ENCODE results near the gene RIMBP2.

RIMBP2 gene

GRCh38 chr12:130421896-130422295 is 294.2 kb downstream of the RIMBP2 start:
- H3K9me3 ChIP-seq (replicated peaks in 1 of 2; ENCODE audit: control insufficient read depth in 2 of 2, insufficient read depth in 1 of 2, low read depth in 1 of 2, low read length in 2 of 2), result no peaks in the 10 kb centered on the region
- no peak overlapping the region for H2BK120ac ChIP-seq (ENCODE audit: low read depth, low read length)
- H4K8ac ChIP-seq (ENCODE audit: low read depth, low read length), result no peak overlapping the region
- no peak overlapping the region for H2BK15ac ChIP-seq (ENCODE audit: low read length)
- H3K27ac ChIP-seq (replicated peaks; ENCODE audit: low read length), result no peak overlapping the region
- peaks cover 0 to 2% (median 0%) of the 10 kb centered on the region in 3 experiments for H3K27me3 ChIP-seq (ENCODE audit: control insufficient read depth in 3 of 3, insufficient read depth in 3 of 3, low read depth in 1 of 3, low read length in 3 of 3)
- H3K79me1 ChIP-seq (ENCODE audit: low read depth, low read length), result no peaks in the 10 kb centered on the region
- no peak overlapping the region for H3K4me3 ChIP-seq (ENCODE audit: low read length in 2 of 2)
- H4K91ac ChIP-seq (ENCODE audit: low read depth, low read length, poor library complexity), result no peak overlapping the region
- no CpG with 5 or more reads among the region's 6 CpGs for WGBS, 2 donors (ENCODE audit: extremely low coverage in 2 of 2, insufficient read length in 2 of 2, insufficient replicate concordance in 1 of 2)
- DNase-seq (ENCODE audit: low spot score), result no peak
- no peak overlapping the region for H3K4ac ChIP-seq (ENCODE audit: low read length)
- H3K14ac ChIP-seq (ENCODE audit: low read length), result no peak overlapping the region
- H3K23ac ChIP-seq (ENCODE audit: low read depth, low read length, poor library complexity), result no peak overlapping the region
- H2AK5ac ChIP-seq (ENCODE audit: low read depth, low read length), result no peak overlapping the region
- H2BK5ac ChIP-seq (ENCODE audit: low read length), result no peak overlapping the region
- H3K4me2 ChIP-seq (ENCODE audit: insufficient read depth, low read length, poor library complexity, severe bottlenecking), result no peak overlapping the region
- no peak overlapping the region for H2BK12ac ChIP-seq (ENCODE audit: low read length)
- H3K18ac ChIP-seq (ENCODE audit: low read length), result peak overlapping the region; percentile 36
- no peak overlapping the region for H3K9ac ChIP-seq (ENCODE audit: low read depth, low read length, poor library complexity)
- no peaks in the 10 kb centered on the region for H3K36me3 ChIP-seq (replicated peaks in 1 of 2; ENCODE audit: control insufficient read depth in 2 of 2, insufficient read depth in 2 of 2, low read length in 2 of 2)
- H2AFZ ChIP-seq (ENCODE audit: low read length), result no peak overlapping the region
- peaks cover 0 to 3% of the 10 kb centered on the region in 2 donors for H3K4me1 ChIP-seq (ENCODE audit: control insufficient read depth in 2 of 2, insufficient read depth in 1 of 2, low read depth in 1 of 2, low read length in 2 of 2)

GRCh38 chr12:130420071-130420470 is 296.0 kb downstream of the RIMBP2 start:
- Histone ChIP-seq H3K23ac (ENCODE audit: low read depth, low read length, poor library complexity) (no peak overlapping the region), H3K9me3 (replicated peaks in 1 of 2; ENCODE audit: control insufficient read depth in 2 of 2, insufficient read depth in 1 of 2, low read depth in 1 of 2, low read length in 2 of 2) (no peaks in the 10 kb centered on the region), H4K8ac (ENCODE audit: low read depth, low read length) (no peak overlapping the region), H3K14ac (ENCODE audit: low read length) (no peak overlapping the region), H3K4ac (ENCODE audit: low read length) (no peak overlapping the region), H3K27me3 (ENCODE audit: control insufficient read depth in 3 of 3, insufficient read depth in 3 of 3, low read depth in 1 of 3, low read length in 3 of 3) (peaks cover 0 to 2% (median 0%) of the 10 kb centered on the region in 3 experiments), H3K4me1 (ENCODE audit: control insufficient read depth in 2 of 2, insufficient read depth in 1 of 2, low read depth in 1 of 2, low read length in 2 of 2) (peaks cover 0 to 3% of the 10 kb centered on the region in 2 donors), H3K36me3 (replicated peaks in 1 of 2; ENCODE audit: control insufficient read depth in 2 of 2, insufficient read depth in 2 of 2, low read length in 2 of 2) (no peaks in the 10 kb centered on the region), H3K18ac (ENCODE audit: low read length) (no peak overlapping the region), H3K27ac (replicated peaks; ENCODE audit: low read length) (no peak overlapping the region), H2AFZ (ENCODE audit: low read length) (no peak overlapping the region), H2BK15ac (ENCODE audit: low read length) (no peak overlapping the region), H2BK12ac (ENCODE audit: low read length) (no peak overlapping the region), H2BK5ac (ENCODE audit: low read length) (no peak overlapping the region), H4K91ac (ENCODE audit: low read depth, low read length, poor library complexity) (no peak overlapping the region), H2AK5ac (ENCODE audit: low read depth, low read length) (no peak overlapping the region), H2BK120ac (ENCODE audit: low read depth, low read length) (no peak overlapping the region), H3K4me2 (ENCODE audit: insufficient read depth, low read length, poor library complexity, severe bottlenecking) (no peak overlapping the region), H3K79me1 (ENCODE audit: low read depth, low read length) (no peaks in the 10 kb centered on the region), H3K4me3 (ENCODE audit: low read length in 2 of 2) (no peak overlapping the region), H3K9ac (ENCODE audit: low read depth, low read length, poor library complexity) (no peak overlapping the region)
- no peak for DNase-seq (ENCODE audit: low spot score)
- no CpG with 5 or more reads among the region's 4 CpGs for WGBS, 2 donors (ENCODE audit: extremely low coverage in 2 of 2, insufficient read length in 2 of 2, insufficient replicate concordance in 1 of 2)

DNA sequence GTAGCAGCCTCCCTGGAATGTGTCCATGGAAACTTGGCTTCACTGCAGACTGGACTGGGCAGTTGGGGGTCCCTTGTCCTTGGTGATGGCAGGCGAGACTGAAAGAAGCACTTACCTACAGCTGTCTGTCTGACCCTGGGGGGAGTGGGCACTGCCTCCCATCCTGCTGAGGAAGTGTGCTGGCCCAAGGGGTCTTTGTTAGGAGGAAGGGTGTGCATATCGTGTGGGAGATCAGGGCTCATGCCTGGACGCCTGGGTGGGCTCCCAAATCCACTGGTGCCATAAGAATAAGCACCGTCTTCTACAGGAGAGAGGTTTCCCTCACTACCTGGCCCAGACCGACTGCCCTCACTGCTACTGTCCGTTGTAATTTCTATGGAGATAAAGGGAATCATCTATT is 297.0 kb downstream of the RIMBP2 start:
- no peak overlapping the region for H3K27ac ChIP-seq (replicated peaks; ENCODE audit: low read length)
- no peak overlapping the region for H2BK120ac ChIP-seq (ENCODE audit: low read depth, low read length)
- no peak overlapping the region for H2AFZ ChIP-seq (ENCODE audit: low read length)
- H3K27me3 ChIP-seq (ENCODE audit: control insufficient read depth in 3 of 3, insufficient read depth in 3 of 3, low read depth in 1 of 3, low read length in 3 of 3), result peaks cover 0 to 4% (median 0%) of the 10 kb centered on the region in 3 experiments
- no peak overlapping the region for H2BK15ac ChIP-seq (ENCODE audit: low read length)
- no peak for DNase-seq (ENCODE audit: low spot score)
- peaks cover 0 to 3% of the 10 kb centered on the region in 2 donors for H3K4me1 ChIP-seq (ENCODE audit: control insufficient read depth in 2 of 2, insufficient read depth in 1 of 2, low read depth in 1 of 2, low read length in 2 of 2)
- no peak overlapping the region for H3K4me2 ChIP-seq (ENCODE audit: insufficient read depth, low read length, poor library complexity, severe bottlenecking)
- no peak overlapping the region for H2BK12ac ChIP-seq (ENCODE audit: low read length)
- no peak overlapping the region for H3K18ac ChIP-seq (ENCODE audit: low read length)
- no peak overlapping the region for H3K9ac ChIP-seq (ENCODE audit: low read depth, low read length, poor library complexity)
- H4K91ac ChIP-seq (ENCODE audit: low read depth, low read length, poor library complexity), result no peak overlapping the region
- H2AK5ac ChIP-seq (ENCODE audit: low read depth, low read length), result no peak overlapping the region
- no peak overlapping the region for H3K4ac ChIP-seq (ENCODE audit: low read length)
- H3K14ac ChIP-seq (ENCODE audit: low read length), result no peak overlapping the region
- no peak overlapping the region for H3K4me3 ChIP-seq (ENCODE audit: low read length in 2 of 2)
- H4K8ac ChIP-seq (ENCODE audit: low read depth, low read length), result no peak overlapping the region
- H3K9me3 ChIP-seq (replicated peaks in 1 of 2; ENCODE audit: control insufficient read depth in 2 of 2, insufficient read depth in 1 of 2, low read depth in 1 of 2, low read length in 2 of 2), result no peaks in the 10 kb centered on the region
- no peaks in the 10 kb centered on the region for H3K79me1 ChIP-seq (ENCODE audit: low read depth, low read length)
- H3K23ac ChIP-seq (ENCODE audit: low read depth, low read length, poor library complexity), result no peak overlapping the region
- H3K36me3 ChIP-seq (replicated peaks in 1 of 2; ENCODE audit: control insufficient read depth in 2 of 2, insufficient read depth in 2 of 2, low read length in 2 of 2), result no peaks in the 10 kb centered on the region
- WGBS, 2 donors (ENCODE audit: extremely low coverage in 2 of 2, insufficient read length in 2 of 2, insufficient replicate concordance in 1 of 2), result no CpG with 5 or more reads among the region's 6 CpGs
- no peak overlapping the region for H2BK5ac ChIP-seq (ENCODE audit: low read length)

DNA sequence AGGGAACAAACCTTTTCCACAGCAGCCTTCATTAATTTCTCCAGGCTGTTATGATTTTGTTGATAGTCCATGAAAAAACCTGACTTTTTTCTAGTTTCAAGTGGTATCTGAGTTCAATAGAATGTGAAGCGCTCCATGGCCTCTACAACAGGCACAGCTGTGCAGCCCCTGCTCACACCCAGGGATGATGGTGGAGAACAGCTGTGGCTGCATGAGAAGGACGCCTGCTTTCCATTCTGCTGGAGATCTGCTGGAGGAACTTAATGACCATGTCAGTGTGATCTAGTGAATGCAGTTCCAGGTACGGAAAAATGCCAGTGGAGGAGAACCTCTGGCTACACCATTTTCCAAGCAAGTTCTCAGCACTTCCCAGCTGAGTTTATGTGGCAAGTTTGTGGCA is 297.8 kb downstream of the RIMBP2 start:
- H3K4me1 ChIP-seq (ENCODE audit: control insufficient read depth in 2 of 2, insufficient read depth in 1 of 2, low read depth in 1 of 2, low read length in 2 of 2), result peaks cover 0 to 3% of the 10 kb centered on the region in 2 donors
- DNase-seq (ENCODE audit: low spot score), result no peak
- H4K91ac ChIP-seq (ENCODE audit: low read depth, low read length, poor library complexity), result no peak overlapping the region
- H3K27me3 ChIP-seq (ENCODE audit: control insufficient read depth in 3 of 3, insufficient read depth in 3 of 3, low read depth in 1 of 3, low read length in 3 of 3), result peaks cover 0 to 7% (median 0%) of the 10 kb centered on the region in 3 experiments
- WGBS, 2 donors (ENCODE audit: extremely low coverage in 2 of 2, insufficient read length in 2 of 2, insufficient replicate concordance in 1 of 2), result no CpG with 5 or more reads among the region's 3 CpGs
- no peaks in the 10 kb centered on the region for H3K36me3 ChIP-seq (replicated peaks in 1 of 2; ENCODE audit: control insufficient read depth in 2 of 2, insufficient read depth in 2 of 2, low read length in 2 of 2)
- H3K79me1 ChIP-seq (ENCODE audit: low read depth, low read length), result no peaks in the 10 kb centered on the region
- H3K9me3 ChIP-seq (replicated peaks in 1 of 2; ENCODE audit: control insufficient read depth in 2 of 2, insufficient read depth in 1 of 2, low read depth in 1 of 2, low read length in 2 of 2), result no peaks in the 10 kb centered on the region
- no peak overlapping the region for H3K4me3 ChIP-seq (ENCODE audit: low read length in 2 of 2)
- no peak overlapping the region for H2BK12ac ChIP-seq (ENCODE audit: low read length)
- H2BK5ac ChIP-seq (ENCODE audit: low read length), result no peak overlapping the region
- no peak overlapping the region for H3K14ac ChIP-seq (ENCODE audit: low read length)
- no peak overlapping the region for H3K18ac ChIP-seq (ENCODE audit: low read length)
- H2BK120ac ChIP-seq (ENCODE audit: low read depth, low read length), result no peak overlapping the region
- H3K4me2 ChIP-seq (ENCODE audit: insufficient read depth, low read length, poor library complexity, severe bottlenecking), result no peak overlapping the region
- H4K8ac ChIP-seq (ENCODE audit: low read depth, low read length), result no peak overlapping the region
- H3K27ac ChIP-seq (replicated peaks; ENCODE audit: low read length), result no peak overlapping the region
- no peak overlapping the region for H3K4ac ChIP-seq (ENCODE audit: low read length)
- H2BK15ac ChIP-seq (ENCODE audit: low read length), result no peak overlapping the region
- no peak overlapping the region for H3K9ac ChIP-seq (ENCODE audit: low read depth, low read length, poor library complexity)
- no peak overlapping the region for H2AFZ ChIP-seq (ENCODE audit: low read length)
- H2AK5ac ChIP-seq (ENCODE audit: low read depth, low read length), result no peak overlapping the region
- H3K23ac ChIP-seq (ENCODE audit: low read depth, low read length, poor library complexity), result no peak overlapping the region

All from neuronal stem cell (in vitro differentiated cells).